T47D (cell line): Measurements from ENCODE around the gene SH3D21.

Experiments used
- DNase-seq, 2 experiments: peaks; one replicate each; pipeline versions ENCODE4 v3.0.0 to v3.0.0-alpha.2; 2011 to 2012; ENCODE audit warnings: low read depth in 1 of 2, low spot score in 1 of 2
- JUND ChIP-seq: IDR thresholded peaks from 2 replicates; pipeline ENCODE4 v1.6.1; 2012; ENCODE audit warnings: low read depth
- in situ Hi-C: cut with HindIII; loops from 2 replicates; pipeline ENCODE4 v1.10.0; 2016; ENCODE audit warnings: low sequenced_read_pairs, low pct_unique_long_range_greater_than_20kb

SH3D21 gene

DNA sequence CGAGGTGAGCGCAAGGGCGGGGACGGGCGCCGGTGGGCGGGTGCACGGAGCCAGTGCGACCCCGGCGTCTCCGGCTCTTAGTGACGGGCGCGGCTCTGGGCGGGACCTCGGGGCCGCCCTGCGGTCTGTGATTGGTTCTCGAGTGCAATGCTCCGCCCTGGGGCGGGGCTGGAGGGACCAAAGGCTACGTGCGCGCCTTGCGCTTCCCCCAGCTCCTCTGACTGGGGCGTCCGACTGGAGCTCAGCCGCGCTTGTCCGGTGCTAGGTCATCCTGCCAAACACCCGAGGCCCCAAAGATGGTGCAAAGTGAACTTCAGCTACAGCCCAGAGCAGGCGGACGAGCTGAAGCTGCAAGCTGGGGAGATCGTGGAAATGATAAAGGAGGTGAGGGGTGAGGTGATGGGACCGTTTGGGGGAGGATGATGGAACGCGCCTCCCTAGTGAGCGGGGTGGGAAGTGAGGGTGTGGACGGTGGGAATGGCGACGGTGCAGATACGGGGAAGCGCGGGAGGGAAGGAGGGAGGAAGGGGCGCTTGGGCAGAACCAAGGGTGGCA is 811 bp downstream of the SH3D21 start:
- in situ Hi-C loops, result no loop called here
- TF ChIP-seq JUND, result no peak
- DNase-seq, result no peak

DNA sequence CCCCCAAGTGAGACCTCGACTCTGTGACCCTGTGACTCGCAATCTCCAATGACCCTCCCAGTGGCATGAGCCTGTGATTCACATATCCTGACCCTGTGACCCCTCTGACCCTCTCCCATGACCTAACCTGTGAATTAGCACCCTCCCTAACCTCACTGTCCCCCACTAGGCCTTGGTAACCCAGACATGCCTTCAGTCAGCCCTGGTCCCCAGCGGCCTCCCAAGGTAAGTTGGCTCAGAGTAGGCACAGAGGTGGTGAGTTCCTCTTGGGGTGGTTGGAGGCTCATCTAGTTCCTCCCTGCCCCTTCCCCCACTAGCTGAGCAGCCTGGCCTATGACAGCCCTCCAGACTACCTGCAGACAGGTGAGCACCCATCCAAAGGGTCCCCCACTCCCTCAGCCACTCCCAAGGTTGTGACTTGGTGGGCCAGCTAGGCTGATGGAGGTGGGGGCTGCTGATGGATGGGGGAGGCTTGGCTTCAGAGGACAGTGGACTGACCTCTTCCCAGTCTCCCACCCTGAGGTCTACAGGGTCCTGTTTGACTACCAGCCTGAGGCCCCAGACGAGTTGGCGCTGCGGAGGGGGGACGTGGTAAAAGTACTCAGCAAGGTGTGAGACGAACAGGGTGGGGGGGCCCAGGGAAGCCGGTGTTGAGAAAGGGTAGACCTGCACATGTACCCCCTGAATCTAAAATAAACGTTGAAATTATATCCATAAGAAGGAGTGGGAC is 1.6 kb downstream of the SH3D21 start:
- in situ Hi-C loops, result no loop called here
- DNase-seq, result no peak
- TF ChIP-seq JUND, result no peak

DNA sequence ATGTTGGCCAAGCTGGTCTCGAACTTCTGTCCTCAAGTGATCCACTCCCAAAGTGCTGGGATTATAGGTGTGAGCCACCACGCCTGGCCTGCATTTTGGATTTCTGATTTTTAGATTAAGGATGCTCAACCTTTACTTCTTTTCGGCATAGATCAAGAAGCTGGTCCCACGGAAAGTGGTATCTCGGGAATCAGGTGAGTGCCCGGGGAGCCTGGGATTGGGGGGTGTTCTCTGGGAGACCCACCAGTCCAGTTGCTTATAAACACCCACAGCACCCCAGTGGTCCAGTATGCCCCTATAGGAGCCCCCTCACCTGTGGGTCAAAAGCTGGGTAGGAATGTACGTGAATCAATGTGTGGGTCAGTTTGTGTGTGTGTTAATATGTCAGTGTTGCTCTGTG is 3.2 kb downstream of the SH3D21 start:
- DNase-seq, result no peak
- in situ Hi-C loops, result no loop called here
- TF ChIP-seq JUND, result no peak

DNA sequence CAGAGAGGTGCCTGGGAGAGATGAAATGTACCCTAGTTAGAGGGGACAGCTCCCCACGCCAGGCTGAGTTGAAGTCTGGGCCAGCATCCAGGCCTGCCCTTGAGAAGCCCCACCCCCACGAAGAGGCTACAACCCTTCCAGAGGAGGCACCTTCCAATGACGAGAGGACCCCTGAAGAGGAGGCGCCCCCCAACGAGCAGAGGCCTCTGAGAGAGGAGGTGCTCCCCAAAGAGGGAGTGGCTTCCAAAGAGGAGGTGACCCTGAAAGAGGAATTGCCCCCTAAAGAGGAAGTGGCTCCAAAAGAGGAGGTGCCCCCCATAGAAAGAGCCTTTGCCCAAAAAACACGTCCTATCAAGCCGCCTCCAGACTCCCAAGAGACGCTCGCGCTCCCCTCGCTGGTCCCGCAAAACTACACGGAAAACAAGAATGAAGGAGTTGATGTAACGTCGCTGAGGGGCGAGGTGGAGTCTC is 14.2 kb downstream of the SH3D21 start:
- in situ Hi-C loops, result no loop called here
- no peak for TF ChIP-seq JUND
- DNase-seq, result no peak

DNA sequence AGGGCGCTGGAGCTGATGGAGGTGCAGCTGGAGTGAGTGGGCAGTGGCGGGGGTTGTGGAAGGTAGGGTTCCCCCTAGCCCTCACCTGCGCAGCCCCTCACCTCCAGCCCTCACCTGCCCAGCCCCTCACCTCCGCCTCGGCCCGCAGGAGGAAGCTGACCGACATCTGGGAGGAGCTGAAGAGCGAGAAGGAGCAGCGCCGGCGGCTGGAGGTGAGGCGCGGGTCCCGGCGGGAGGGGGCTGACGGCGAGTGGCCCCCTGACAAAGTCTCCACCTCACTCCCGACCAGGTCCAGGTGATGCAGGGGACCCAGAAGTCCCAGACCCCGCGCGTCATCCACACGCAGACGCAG is 14.6 kb downstream of the SH3D21 start:
- in situ Hi-C loops, result no loop called here
- DNase-seq, result no peak
- no peak for TF ChIP-seq JUND

DNA sequence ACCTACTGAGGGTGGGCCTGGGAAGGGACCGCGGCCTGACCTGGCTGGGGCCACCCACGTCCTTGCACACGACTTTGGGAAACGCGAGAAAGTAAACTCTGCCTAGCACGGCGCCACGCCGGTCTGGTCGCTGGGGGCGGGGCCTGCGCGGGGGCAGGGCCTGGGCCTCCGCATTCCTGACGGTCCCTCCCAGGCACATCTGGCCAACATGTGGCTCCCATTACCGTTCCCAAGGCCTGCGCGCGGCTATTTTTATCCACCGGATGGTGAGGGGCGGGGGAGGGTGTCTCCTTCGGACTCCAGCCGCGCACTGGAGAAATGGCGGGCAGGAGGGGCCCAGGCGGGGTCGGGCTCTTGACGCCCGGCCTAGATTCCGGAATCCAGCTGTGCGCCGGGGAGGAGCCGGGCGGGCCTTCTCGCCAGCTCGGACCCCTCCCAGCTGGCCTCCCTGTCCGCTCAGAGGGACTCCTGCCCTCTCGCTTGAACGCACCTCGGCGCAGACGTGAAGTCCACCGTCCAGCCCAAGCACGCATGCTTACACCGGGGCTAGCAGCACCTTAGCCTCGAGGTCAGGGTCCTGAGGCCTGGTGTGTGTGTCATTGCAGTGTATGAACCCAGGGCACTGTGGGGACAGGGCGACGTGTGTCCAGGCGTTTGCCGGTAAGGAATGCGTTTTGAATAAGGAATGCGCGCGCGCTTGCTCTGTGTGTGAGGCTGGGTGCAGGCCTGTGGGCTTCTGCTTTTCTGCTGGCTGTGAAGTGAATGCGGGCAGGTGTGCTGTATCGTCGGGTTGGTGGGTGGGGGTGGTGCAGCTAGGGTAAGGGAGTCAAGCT is 15.2 kb downstream of the SH3D21 start:
- no peak for TF ChIP-seq JUND
- in situ Hi-C loops, result no loop called here
- no peak for DNase-seq

DNA sequence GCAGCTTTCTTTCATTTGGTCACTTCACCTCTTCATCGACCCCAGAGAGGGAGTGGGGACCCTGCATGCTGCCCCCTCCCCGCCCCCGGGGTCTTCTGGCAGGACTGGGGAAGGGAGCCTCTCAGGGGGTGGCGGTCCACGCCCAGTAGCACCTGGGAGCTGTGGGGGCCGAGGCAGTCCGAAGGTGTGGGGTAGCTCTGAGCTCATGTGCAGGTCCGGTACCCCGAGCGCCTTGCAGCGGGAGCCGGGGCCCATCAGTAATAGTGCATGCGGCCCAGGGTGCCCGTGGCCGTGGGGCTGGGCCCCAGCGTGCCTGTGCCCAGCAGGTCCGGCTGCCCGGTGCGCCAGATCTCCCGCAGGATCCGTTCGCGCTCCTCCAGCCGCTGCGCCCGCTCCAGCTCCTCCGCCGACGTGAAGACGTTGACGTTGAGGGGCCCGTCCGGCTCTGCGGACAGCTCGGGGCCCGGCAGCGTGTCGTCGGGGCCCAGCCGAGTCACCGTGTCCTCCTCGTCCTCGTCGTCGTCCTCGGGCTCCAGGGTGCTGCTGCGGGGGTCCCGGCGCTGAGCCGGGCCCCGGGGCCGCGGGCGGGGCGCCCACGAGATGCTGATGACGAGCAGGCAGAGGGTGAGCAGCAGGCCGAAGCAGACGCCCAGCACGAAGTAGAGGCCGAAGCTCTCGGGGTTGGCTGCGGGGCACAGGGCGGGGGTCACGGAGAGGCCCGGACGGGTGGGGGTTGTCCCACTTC is 16.0 kb downstream of the SH3D21 start:
- TF ChIP-seq JUND, result no peak
- DNase-seq, result no peak
- in situ Hi-C loops, result no loop called here

DNA sequence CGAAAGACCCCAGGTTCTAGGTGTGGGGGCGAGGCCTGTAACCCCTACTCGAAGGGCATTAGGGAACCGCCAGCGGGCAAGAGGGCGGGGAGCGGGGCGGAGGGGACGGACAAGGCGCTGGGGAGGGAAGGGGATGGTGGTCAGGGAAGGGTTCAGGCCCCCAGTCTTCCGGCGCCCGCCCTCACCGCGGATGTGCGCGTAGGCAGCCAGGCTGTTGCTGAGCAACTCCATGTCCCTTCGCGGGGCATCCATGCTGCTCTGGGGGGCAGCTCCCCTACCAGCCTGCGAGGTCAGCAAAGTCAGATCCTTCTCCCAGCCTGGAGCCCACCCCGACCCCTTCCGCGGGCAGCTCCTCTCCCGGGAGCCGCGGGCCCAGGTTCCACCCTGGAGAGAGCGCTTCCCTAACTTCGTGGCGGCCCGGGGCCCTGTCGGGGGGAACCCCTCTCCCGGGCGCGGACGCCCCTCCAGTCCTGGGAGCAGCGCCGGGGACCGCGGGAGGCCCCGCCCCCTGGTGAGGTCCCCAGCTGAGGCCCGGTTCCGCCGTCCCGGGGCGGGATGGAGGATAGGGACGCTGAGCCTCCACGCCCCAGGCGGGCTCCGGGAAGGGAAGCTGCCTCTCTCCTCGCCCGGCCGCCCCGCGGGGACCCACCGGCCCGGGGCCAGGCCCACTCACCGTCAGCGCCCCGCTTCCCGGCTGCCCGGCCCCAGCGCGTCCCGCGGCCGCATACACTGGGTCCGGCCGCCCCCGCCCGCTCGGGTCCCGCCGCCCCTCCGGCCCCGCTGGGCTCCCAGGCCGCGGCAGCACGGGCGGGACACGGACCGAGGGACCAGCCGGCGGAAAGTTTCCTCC is 16.8 kb downstream of the SH3D21 start:
- in situ Hi-C loops, result no loop called here
- TF ChIP-seq JUND, result no peak
- no peak for DNase-seq

DNA sequence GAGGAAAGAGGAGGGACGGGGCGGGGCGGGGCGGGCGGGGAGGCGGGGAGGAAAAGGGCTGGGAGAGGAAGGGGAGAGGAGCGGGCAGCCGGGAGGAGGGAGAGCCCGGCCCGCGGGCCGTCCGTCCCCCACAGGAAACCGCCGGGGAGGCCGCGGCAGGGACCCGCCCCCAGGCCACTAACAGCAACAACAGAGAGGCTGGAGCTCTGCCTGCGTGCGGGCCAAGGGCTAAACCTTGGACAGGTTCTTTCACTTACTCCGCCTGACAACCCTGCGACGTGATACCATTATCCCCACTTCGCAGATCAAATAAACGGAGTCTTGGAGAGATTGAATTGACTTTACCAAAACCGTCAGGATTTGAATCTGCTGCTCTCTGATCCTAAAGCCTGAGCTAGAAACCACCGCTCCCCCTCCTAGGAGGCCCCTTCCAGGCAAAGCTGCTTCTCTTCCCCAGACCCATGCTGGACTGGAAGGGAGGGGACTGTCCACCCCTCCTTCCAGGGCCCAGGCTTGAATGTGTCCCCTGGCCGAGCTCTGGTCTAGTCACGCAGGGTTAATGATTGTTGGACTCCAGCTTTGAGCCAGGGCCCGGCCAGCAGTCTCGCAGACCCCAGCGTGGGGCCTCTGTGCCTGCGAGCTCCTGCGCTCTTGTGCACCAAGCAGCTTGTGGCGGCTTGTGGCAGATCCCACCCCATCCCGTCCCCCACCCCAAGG is 17.6 kb downstream of the SH3D21 start, which contains the start of gene EVA1B:
Gene EVA1B (minus strand): TSS at position 10 of the 717 bp plus-strand sequence. CDS start 608 bp downstream, outside the sequence.
- no peak for DNase-seq
- in situ Hi-C loops, result no loop called here
- TF ChIP-seq JUND, result no peak

DNA sequence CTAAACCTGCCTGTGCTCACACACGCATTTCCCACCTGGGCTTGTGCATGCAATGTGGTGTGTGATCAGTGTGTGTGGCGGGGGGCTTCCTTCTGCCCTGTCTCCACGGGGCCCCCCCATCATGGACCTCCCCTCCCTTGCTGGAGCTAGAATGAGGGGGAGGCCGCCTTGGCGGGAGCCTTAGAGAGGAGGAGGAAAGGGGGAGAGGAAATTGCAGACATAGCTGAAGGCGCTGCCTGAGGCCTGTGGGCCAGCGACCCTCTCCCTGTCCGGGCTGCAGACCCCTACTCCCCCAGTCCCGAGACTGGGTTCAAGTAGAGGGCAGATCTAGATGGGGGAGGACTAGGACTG is 18.2 kb downstream of the SH3D21 start:
- DNase-seq, result no peak
- in situ Hi-C loops, result no loop called here
- TF ChIP-seq JUND, result no peak

DNA sequence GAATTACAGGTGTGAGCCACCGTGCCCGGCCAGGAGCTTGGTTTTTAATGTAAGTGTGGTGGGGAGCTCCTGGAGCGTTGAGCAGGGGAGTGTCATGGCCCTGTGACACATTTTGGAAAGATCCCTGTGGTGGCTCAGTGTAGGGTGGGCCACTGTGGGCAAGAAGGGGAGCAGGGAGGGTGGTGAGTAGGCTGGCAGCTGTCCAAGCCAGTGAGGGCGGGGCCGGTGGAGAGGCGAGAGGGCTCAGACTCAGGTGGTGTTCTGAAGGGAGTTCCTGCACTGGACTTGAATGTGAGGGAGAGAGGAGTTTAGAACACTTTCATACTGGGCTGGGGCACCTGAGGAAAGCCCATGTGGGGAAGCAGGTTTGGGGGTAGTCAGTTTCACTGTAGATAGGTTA is 20.3 kb downstream of the SH3D21 start:
- DNase-seq, result no peak
- no peak for TF ChIP-seq JUND

More for the DNA sequence above, 20.3 kb downstream of the SH3D21 start:
- in situ Hi-C loops, result no loop called here
